GM19239 (cell line): ENCODE measurements around the gene PPBP.
"Not testable (repeated sequence)": the region's sequence is repeated elsewhere in the genome, so short reads cannot be mapped to it uniquely, and the experiment has no call there.

ENCODE experiments used
- DNase-seq: peaks from one replicate; pipeline ENCODE4 v3.0.0; 2011; ENCODE audit warnings: low spot score; ENCODE audit not compliant: insufficient read length
- FAIRE-seq: peaks from 2 replicates; lab custom pipeline; 2011; peaks lifted over from hg19 to GRCh38; lab: Jason Lieb, UNC

Gene PPBP

GRCh38 chr4:73998040-73999011 is 10.3 kb upstream of the PPBP start, which contains the start of gene CXCL5:
Gene CXCL5, minus strand, starts transcription at chr4:73998677. Its CDS starts 96 bp downstream, at chr4:73998581.
- DNase-seq (no peak), FAIRE-seq (no peak)

- FAIRE-seq (no peak), DNase-seq (no peak)
Observed at GRCh38 chr4:73992050-73992449, 4.1 kb upstream of the PPBP start.

GRCh38 chr4:73991742-73992000 is 3.7 kb upstream of the PPBP start:
- DNase-seq (no peak), FAIRE-seq (no peak)

- DNase-seq = no peak
- FAIRE-seq = no peak
Observed at GRCh38 chr4:73990988-73991741, 3.2 kb upstream of the PPBP start.

GRCh38 chr4:73989928-73990327 is 1.9 kb upstream of the PPBP start:
- DNase-seq (no peak), FAIRE-seq (no peak)

GRCh38 chr4:73989031-73989430 is 1.0 kb upstream of the PPBP start:
- no peak for FAIRE-seq

GRCh38 chr4:73985528-73985852 is 2.5 kb downstream of the PPBP start:
- FAIRE-seq = no peak

More at GRCh38 chr4:73989031-73989430, 1.0 kb upstream of the PPBP start:
- no peak for DNase-seq

GRCh38 chr4:73984736-73985527 is 3.1 kb downstream of the PPBP start:
- DNase-seq (no peak), FAIRE-seq (no peak)

More at GRCh38 chr4:73985528-73985852, 2.5 kb downstream of the PPBP start:
- DNase-seq = no peak

GRCh38 chr4:73981175-73981574 is 6.8 kb downstream of the PPBP start:
- not testable (repeated sequence) for DNase-seq, FAIRE-seq

- no peak for DNase-seq
- no peak for FAIRE-seq
Observed at GRCh38 chr4:73979407-73979957, 8.5 kb downstream of the PPBP start.

GRCh38 chr4:73978886-73979285 is 9.1 kb downstream of the PPBP start:
- FAIRE-seq (no peak), DNase-seq (no peak)

- DNase-seq (no peak), FAIRE-seq (no peak)
Observed at GRCh38 chr4:73976716-73977115, 11.3 kb downstream of the PPBP start.

- DNase-seq (no peak), FAIRE-seq (no peak)
Observed at GRCh38 chr4:73976217-73976616, 11.8 kb downstream of the PPBP start.

- DNase-seq (no peak), FAIRE-seq (no peak)
Observed at GRCh38 chr4:73974352-73974751, 13.6 kb downstream of the PPBP start.

GRCh38 chr4:73970945-73971344 is 17.0 kb downstream of the PPBP start:
- FAIRE-seq (no peak), DNase-seq (no peak)

GRCh38 chr4:73970011-73970410 is 18.0 kb downstream of the PPBP start:
- no peak for FAIRE-seq
- DNase-seq = no peak

GRCh38 chr4:73967866-73968265 is 20.1 kb downstream of the PPBP start:
- DNase-seq (no peak), FAIRE-seq (no peak)

- DNase-seq = no peak
- FAIRE-seq = no peak
Observed at GRCh38 chr4:73964862-73965611, 23.0 kb downstream of the PPBP start.

GRCh38 chr4:73962724-73963123 is 25.3 kb downstream of the PPBP start:
- DNase-seq = no peak
- no peak for FAIRE-seq

- FAIRE-seq, DNase-seq: not testable (repeated sequence)
Observed at GRCh38 chr4:73959041-73959440, 28.9 kb downstream of the PPBP start.
